Psoas muscle (tissue), 8 donors: ENCODE measurements around the gene SEZ6L2. TPM values are rescaled to one million over a fixed set of nuclear protein-coding genes. Genes with fewer than 3 reads are reported as not detected.
A peak's percentile ranks its signal among the peaks of the same experiment; 100 is the strongest.

ENCODE experiments used
- ATAC-seq, 4 donors: fragments of 200-7000 bp; cut with Tn5 transposase; one replicate each; pipeline ENCODE4 v1.9.1; 2020; ENCODE audit warnings: moderate library complexity in 3 of 4, mild to moderate bottlenecking in 2 of 4
- DNase-seq, 2 donors: peaks; one replicate each; pipeline ENCODE4 v3.0.0-alpha.2; 2020
- H3K27ac ChIP-seq: fragments of 200-600 bp; one replicate; pipeline ENCODE4 v1.8.0; 2022
- H3K27me3 ChIP-seq, 3 donors: fragments of 200-600 bp in 1 of 3; one replicate each; pipeline versions ENCODE4 v1.6.1 to v1.8.0; 2013 to 2022; ENCODE audit warnings: low read length in 2 of 3, mild to moderate bottlenecking in 2 of 3, moderate library complexity in 1 of 3; ENCODE audit not compliant: insufficient read depth in 3 of 3
- H3K36me3 ChIP-seq, 2 donors: fragments of 200-600 bp in 1 of 2; one replicate each; pipeline versions ENCODE4 v1.6.1 to v1.8.0; 2013 to 2022; ENCODE audit warnings: low read depth in 1 of 2, mild to moderate bottlenecking in 1 of 2, moderate library complexity in 1 of 2; ENCODE audit not compliant: insufficient read depth in 1 of 2
- H3K4me1 ChIP-seq: fragments of 200-600 bp; one replicate; pipeline ENCODE4 v1.8.0; 2022
- H3K4me3 ChIP-seq: fragments of 200-600 bp; one replicate; pipeline ENCODE4 v1.8.0; 2022; ENCODE audit warnings: mild to moderate bottlenecking
- H3K9me3 ChIP-seq: fragments of 200-600 bp; one replicate; pipeline ENCODE4 v1.8.0; 2022
- WGBS, 3 donors: extraction: QIAGEN DNeasy Blood & Tissue Kit; methylation state at CpG; one replicate each; pipeline versions ENCODE4 v1.1.6 to v1.1.7; 2013; 5-methylcytosine and 5-hydroxymethylcytosine counted together
- intact Hi-C, 2 donors: fragments of 100-400 bp; cut with DNase I; formaldehyde crosslinking; loops; one replicate each; pipeline versions ENCODE4 v1.11.0 to v1.14.2; 2022
- polyA plus RNA-seq, 3 donors: library from polyadenylated mRNA; stranded (reverse); fragments of 200-250 nt; gene quantifications; one replicate each; pipeline ENCODE4 v1.2.3, GENCODE V29; 2013
- total RNA-seq, 4 donors: library from RNA; stranded (reverse); fragmentation: NEBNext Ultra II Directional in 2 of 4; extraction: Animal tissue kit (Norgen Biotek cat#: 25700) in 2 of 4; gene quantifications; one replicate each; pipeline versions ENCODE4 v1.2.1 to v1.2.4, GENCODE V29; 2021 to 2023
- TF ChIP-seq, protein P1 (sequence below): fragments of 200-600 bp; IDR thresholded peaks from one replicate; pipeline ENCODE4 v1.8.0; 2022; ENCODE audit warnings: antibody characterized with exemption
- donor health status: healthy with polysubstance abuse.
- donor health status: DM: no; HTN: no; CAD: no; lungs with moderate emphysema.
- donor health status: Bipolar disorder and iron deficiency.
- donor health status: healthy.
- donor health status: DM: yes; HTN: yes; CAD: no.
- donor health status: DM: no; HTN: no; CAD: no.
- donor health status: DM: no; HTN: no; CAD: no.
- donor health status: DM: yes; HTN: yes; CAD: no.

The SEZ6L2 gene
- total and polyA plus RNA-seq, 7 donors, result 0.05 to 0.86 (median 0.23) TPM

DNA sequence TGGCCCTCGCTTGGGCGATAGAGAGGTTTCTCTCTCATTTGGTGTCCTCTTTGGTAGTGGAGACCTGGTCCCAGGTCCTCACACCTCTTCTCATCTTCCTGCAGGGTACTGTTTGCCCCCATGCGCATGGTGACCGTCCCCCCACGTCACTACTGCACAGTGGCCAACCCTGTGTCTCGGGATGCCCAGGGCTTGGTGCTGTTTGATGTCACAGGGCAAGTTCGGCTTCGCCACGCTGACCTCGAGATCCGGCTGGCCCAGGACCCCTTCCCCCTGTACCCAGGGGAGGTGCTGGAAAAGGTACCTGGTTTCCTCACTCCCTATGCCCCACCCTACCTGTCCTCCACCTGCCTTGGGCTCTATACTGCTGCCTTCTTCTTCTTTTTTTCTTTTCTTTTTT, 68.6 kb downstream of the SEZ6L2 start:
- ATAC-seq, result no peak
- intact Hi-C loops, result no loop called here

DNA sequence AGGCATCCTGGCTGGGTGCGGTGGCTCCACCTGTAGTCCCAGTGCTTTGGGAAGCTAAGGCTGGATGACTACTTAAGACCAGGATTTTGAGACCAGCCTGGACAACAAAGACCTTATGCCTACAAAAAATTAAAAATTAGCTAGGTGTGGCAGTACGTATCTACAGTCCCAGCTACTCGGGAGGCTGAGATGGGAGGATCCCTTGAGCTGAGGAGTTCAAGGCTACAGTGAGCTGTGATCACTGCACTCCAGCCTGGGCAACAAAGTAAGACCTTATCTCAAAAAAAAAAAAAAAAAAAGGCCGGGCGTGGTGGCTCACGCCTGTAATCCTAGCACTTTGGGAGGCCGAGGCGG, 73.0 kb downstream of the SEZ6L2 start:
- H3K4me3 ChIP-seq, result no peak overlapping the region
- no peaks in the 10 kb centered on the region for H3K27me3 ChIP-seq
- H3K4me1 ChIP-seq, result peaks cover 31% of the 10 kb centered on the region
- no peak for DNase-seq
- H3K9me3 ChIP-seq, result no peaks in the 10 kb centered on the region
- WGBS, 3 donors, result 90 to 93% (median 90%) methylated on average over 3 to 7 of the region's 8 CpGs
- intact Hi-C loops, result no loop called here
- TF ChIP-seq, protein P1, sequence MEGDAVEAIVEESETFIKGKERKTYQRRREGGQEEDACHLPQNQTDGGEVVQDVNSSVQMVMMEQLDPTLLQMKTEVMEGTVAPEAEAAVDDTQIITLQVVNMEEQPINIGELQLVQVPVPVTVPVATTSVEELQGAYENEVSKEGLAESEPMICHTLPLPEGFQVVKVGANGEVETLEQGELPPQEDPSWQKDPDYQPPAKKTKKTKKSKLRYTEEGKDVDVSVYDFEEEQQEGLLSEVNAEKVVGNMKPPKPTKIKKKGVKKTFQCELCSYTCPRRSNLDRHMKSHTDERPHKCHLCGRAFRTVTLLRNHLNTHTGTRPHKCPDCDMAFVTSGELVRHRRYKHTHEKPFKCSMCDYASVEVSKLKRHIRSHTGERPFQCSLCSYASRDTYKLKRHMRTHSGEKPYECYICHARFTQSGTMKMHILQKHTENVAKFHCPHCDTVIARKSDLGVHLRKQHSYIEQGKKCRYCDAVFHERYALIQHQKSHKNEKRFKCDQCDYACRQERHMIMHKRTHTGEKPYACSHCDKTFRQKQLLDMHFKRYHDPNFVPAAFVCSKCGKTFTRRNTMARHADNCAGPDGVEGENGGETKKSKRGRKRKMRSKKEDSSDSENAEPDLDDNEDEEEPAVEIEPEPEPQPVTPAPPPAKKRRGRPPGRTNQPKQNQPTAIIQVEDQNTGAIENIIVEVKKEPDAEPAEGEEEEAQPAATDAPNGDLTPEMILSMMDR, result no peak
- peaks cover 0 to 7% of the 10 kb centered on the region in 2 donors for H3K36me3 ChIP-seq
- H3K27ac ChIP-seq, result no peak overlapping the region
- no peak for ATAC-seq

More for the DNA sequence above, 68.6 kb downstream of the SEZ6L2 start:
- Histone ChIP-seq H3K4me3 (no peak overlapping the region), H3K27me3 (no peaks in the 10 kb centered on the region), H3K4me1 (no peaks in the 10 kb centered on the region), H3K27ac (no peak overlapping the region), H3K9me3 (no peaks in the 10 kb centered on the region), H3K36me3 (peaks cover 4 to 49% of the 10 kb centered on the region in 2 donors)
- 93 to 96% (median 94%) methylated on average over 11 of the region's 11 CpGs for WGBS, 3 donors
- TF ChIP-seq, protein P1, result no peak
- DNase-seq, result no peak

DNA sequence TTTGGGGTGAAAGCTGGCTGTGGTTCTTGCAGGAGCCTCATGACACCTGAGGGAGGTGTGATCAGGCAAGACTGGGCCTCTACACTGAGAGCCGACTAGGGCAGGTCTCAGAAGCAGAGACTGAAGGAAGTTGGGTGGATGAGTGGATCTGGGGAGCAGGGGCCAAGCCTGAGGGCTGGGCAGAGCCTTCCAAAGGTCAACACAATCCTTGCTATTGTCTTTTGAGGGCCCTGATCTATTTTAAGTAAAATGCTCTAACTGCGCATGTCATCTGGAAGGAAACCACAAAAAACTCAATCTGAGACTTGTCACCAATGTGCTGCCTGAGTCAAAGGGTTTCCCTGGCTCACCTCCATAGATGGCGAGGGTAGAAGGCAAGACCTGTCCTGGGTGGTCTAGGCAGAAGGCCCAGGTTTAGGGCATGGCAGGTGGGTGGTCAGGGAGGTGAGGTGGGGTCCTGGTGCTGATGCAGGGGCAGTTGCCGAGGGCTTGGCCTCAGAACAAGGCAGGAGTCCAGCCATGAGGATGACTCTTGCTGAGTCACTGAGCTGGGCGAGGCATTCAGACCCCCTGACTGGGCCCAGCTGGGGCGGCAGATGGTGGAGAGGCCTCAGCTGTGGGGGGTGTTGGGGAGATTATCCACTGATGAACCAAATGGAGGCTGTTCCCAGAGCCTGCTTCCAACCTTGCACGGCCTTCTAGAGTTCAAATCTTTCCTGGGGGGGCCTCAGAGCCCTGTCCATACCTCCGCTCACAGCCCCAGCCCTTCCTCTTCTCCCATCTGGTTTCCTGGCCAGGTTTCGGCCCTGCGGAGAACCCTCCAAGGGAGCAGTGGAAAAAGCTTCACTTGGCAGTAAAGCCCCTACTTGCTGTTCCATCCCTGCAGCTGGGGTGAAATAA, 74.0 kb downstream of the SEZ6L2 start:
- Histone ChIP-seq H3K4me1 (peaks cover 35% of the 10 kb centered on the region), H3K4me3 (peak overlapping the region; percentile 24), H3K36me3 (no peaks in the 10 kb centered on the region), H3K27me3 (no peaks in the 10 kb centered on the region), H3K27ac (peak overlapping the region; percentile 46), H3K9me3 (no peaks in the 10 kb centered on the region)
- TF ChIP-seq, protein P1, result no peak
- WGBS, 3 donors, result 49 to 55% (median 51%) methylated on average over 10 of the region's 10 CpGs
- ATAC-seq (peak; percentile 25 to 46 (median 38)), DNase-seq (peak; percentile 66 to 77)
- intact Hi-C loops, result no loop called here

DNA sequence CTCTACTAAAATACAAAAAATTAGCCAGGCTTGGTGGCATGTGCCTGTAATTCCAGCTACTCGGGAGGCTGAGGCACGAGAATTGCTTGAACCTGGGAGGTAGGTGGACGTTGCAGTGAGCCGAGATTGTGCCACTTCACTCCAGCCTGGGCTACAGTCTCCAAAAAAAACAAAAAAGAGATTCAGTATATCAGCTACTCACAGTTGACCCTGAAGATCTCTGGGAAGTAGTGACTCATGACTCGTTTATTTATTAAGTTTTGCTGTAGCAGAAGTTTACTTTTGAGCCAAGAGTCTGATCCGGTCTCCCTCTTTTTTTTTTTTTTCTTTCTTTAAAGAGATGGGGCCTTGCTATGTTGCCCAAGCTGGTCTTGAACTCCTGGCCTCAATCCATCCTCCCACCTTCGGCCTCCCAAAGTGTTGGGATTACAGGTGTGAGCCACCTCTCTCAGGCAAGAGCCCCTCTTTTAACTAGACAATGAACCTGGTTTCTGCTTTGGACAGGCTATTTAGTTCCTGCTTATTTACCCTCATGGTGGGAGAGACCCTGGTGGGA, 74.7 kb downstream of the SEZ6L2 start:
- Histone ChIP-seq H3K27me3 (no peaks in the 10 kb centered on the region), H3K36me3 (peaks cover 0 to 4% of the 10 kb centered on the region in 2 donors), H3K4me3 (peak overlapping the region; percentile 24), H3K4me1 (peaks cover 39% of the 10 kb centered on the region), H3K9me3 (no peaks in the 10 kb centered on the region), H3K27ac (peak overlapping the region; percentile 46)
- intact Hi-C loops, result no loop called here
- DNase-seq, result no peak
- ATAC-seq, result peak in 1 of 4 donors; percentile 11
- TF ChIP-seq, protein P1, result no peak
- WGBS, 3 donors, result 57 to 67% (median 59%) methylated on average over 7 of the region's 7 CpGs
